DMS114 treated with DMSO at 0.1 percent for 48 hours (cell line): ENCODE measurements around the gene EIF3B.
"Not testable (repeated sequence)": the region's sequence is repeated elsewhere in the genome, so short reads cannot be mapped to it uniquely, and the experiment has no call there.

Source experiments
- DNase-seq: peaks from one replicate; lab custom pipeline; 2025; ENCODE audit not compliant: unreplicated experiment; lab: John Stamatoyannopoulos, UW

EIF3B gene

GRCh38 chr7:2354186-2354938, at the start of gene EIF3B:
EIF3B (plus strand) TSS chr7:2354827; CDS start chr7:2354922, 95 bp downstream.
- DNase-seq = peak; percentile 92

- DNase-seq = not testable (repeated sequence)
Measured at GRCh38 chr7:2305258-2305657, 49.4 kb upstream of the EIF3B start.

- DNase-seq = no peak
Measured at GRCh38 chr7:2306688-2307087, 47.9 kb upstream of the EIF3B start.

GRCh38 chr7:2307690-2308107, 46.9 kb upstream of the EIF3B start:
- DNase-seq = no peak

GRCh38 chr7:2309889-2310331, 44.7 kb upstream of the EIF3B start:
- no peak for DNase-seq

GRCh38 chr7:2312267-2312929, 42.2 kb upstream of the EIF3B start:
- no peak for DNase-seq

GRCh38 chr7:2313450-2314208, 41.0 kb upstream of the EIF3B start:
- no peak for DNase-seq

- peak; percentile 56 for DNase-seq
Measured at GRCh38 chr7:2314209-2314955, 40.2 kb upstream of the EIF3B start, which contains the start of gene SNX8. SNX8 (minus strand) TSS chr7:2314441; CDS start chr7:2314421, 20 bp downstream.

- DNase-seq = not testable (repeated sequence)
Measured at GRCh38 chr7:2314956-2315530, 39.6 kb upstream of the EIF3B start.

GRCh38 chr7:2315787-2316186, 38.8 kb upstream of the EIF3B start:
- no peak for DNase-seq

GRCh38 chr7:2316578-2316977, 38.0 kb upstream of the EIF3B start:
- no peak for DNase-seq

GRCh38 chr7:2317556-2318293, 36.9 kb upstream of the EIF3B start:
- DNase-seq = no peak

- DNase-seq = peak; percentile 22
Measured at GRCh38 chr7:2321020-2321419, 33.6 kb upstream of the EIF3B start.

GRCh38 chr7:2325162-2325561, 29.5 kb upstream of the EIF3B start:
- no peak for DNase-seq

- no peak for DNase-seq
Measured at GRCh38 chr7:2326951-2327350, 27.7 kb upstream of the EIF3B start.

GRCh38 chr7:2330493-2330892, 24.1 kb upstream of the EIF3B start:
- no peak for DNase-seq

- no peak for DNase-seq
Measured at GRCh38 chr7:2331707-2332106, 22.9 kb upstream of the EIF3B start.

GRCh38 chr7:2332606-2333231, 21.9 kb upstream of the EIF3B start:
- not testable (repeated sequence) for DNase-seq

- DNase-seq = no peak
Measured at GRCh38 chr7:2336626-2337299, 17.9 kb upstream of the EIF3B start.
